NCI-H748 treated with DMSO at 0.1 percent for 48 hours (cell line): Measurements from ENCODE around the gene EMD.

Experiments
- DNase-seq: peaks from one replicate; lab custom pipeline; 2025; lab: John Stamatoyannopoulos, UW

Gene EMD

GRCh38 chrX:154355094-154355775, 23.9 kb upstream of the EMD start:
- no peak for DNase-seq

- no peak for DNase-seq
Measured at GRCh38 chrX:154355776-154356140, 23.3 kb upstream of the EMD start.

GRCh38 chrX:154356596-154356995, 22.5 kb upstream of the EMD start:
- no peak for DNase-seq

- DNase-seq, result no peak
Measured at GRCh38 chrX:154357205-154357604, 21.9 kb upstream of the EMD start.

GRCh38 chrX:154358011-154358410, 21.1 kb upstream of the EMD start:
- DNase-seq, result no peak

- no peak for DNase-seq
Measured at GRCh38 chrX:154358829-154359228, 20.3 kb upstream of the EMD start.

- no peak for DNase-seq
Measured at GRCh38 chrX:154359362-154360154, 19.5 kb upstream of the EMD start.

GRCh38 chrX:154360155-154360713, 18.9 kb upstream of the EMD start:
- no peak for DNase-seq

GRCh38 chrX:154362085-154362742, 16.9 kb upstream of the EMD start:
- DNase-seq, result no peak

- DNase-seq, result no peak
Measured at GRCh38 chrX:154363706-154364439, 15.2 kb upstream of the EMD start.

GRCh38 chrX:154365052-154365600, 14.0 kb upstream of the EMD start:
- no peak for DNase-seq

- DNase-seq, result no peak
Measured at GRCh38 chrX:154365997-154366665, 13.0 kb upstream of the EMD start.

- no peak for DNase-seq
Measured at GRCh38 chrX:154366666-154367055, 12.4 kb upstream of the EMD start.

GRCh38 chrX:154367474-154368308, 11.4 kb upstream of the EMD start:
- no peak for DNase-seq

GRCh38 chrX:154368630-154369448, 10.3 kb upstream of the EMD start:
- DNase-seq, result peak; percentile 18

- DNase-seq, result peak; percentile 50
Measured at GRCh38 chrX:154369449-154370299, 9.4 kb upstream of the EMD start.

- no peak for DNase-seq
Measured at GRCh38 chrX:154370300-154371016, 8.6 kb upstream of the EMD start.
